AG09319 (cell line): Measurements from ENCODE around the gene PRKCB.

Experiments used
- DNase-seq: peaks from one replicate; pipeline ENCODE4 v3.0.0-alpha.2; 2010; ENCODE audit warnings: low read depth; ENCODE audit errors: extremely low read depth
- TF ChIP-seq, protein P1 (sequence below): IDR thresholded peaks from 2 replicates; pipeline ENCODE4 v1.5.1; 2011; ENCODE audit warnings: low read depth, mild to moderate bottlenecking, inconsistent platforms, low read length, moderate library complexity

The PRKCB gene

DNA sequence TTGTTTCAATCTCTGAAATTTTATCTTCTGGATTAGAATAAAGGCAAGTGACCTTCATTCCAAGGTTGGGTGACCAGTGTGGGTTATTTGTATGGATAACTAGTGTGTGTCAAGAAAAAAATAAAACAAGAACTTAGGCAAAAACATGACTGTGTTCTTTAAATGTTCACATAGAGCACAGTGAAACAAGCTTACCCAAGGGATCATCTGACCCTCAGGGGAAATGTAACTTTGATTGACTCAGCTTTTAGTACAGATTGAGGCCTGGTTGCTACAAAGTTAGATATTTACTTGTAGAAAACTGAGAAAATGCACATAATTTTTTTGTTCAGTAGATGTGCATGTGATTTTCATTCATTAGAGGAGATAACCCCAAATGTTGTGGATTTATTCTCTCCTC lies 427.0 kb downstream of the PRKCB start:
- TF ChIP-seq, protein P1, sequence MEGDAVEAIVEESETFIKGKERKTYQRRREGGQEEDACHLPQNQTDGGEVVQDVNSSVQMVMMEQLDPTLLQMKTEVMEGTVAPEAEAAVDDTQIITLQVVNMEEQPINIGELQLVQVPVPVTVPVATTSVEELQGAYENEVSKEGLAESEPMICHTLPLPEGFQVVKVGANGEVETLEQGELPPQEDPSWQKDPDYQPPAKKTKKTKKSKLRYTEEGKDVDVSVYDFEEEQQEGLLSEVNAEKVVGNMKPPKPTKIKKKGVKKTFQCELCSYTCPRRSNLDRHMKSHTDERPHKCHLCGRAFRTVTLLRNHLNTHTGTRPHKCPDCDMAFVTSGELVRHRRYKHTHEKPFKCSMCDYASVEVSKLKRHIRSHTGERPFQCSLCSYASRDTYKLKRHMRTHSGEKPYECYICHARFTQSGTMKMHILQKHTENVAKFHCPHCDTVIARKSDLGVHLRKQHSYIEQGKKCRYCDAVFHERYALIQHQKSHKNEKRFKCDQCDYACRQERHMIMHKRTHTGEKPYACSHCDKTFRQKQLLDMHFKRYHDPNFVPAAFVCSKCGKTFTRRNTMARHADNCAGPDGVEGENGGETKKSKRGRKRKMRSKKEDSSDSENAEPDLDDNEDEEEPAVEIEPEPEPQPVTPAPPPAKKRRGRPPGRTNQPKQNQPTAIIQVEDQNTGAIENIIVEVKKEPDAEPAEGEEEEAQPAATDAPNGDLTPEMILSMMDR = no peak
- DNase-seq = no peak
